ENCODE measurements around the gene COL25A1. TPM values are rescaled to one million over a fixed set of nuclear protein-coding genes. Genes with fewer than 3 reads are reported as not detected.
"Not testable (repeated sequence)": the region's sequence is repeated elsewhere in the genome, so short reads cannot be mapped to it uniquely, and the experiment has no call there.

Gene COL25A1
- total RNA-seq, 1 experiment from 2014 or later = 8.8 TPM

DNA sequence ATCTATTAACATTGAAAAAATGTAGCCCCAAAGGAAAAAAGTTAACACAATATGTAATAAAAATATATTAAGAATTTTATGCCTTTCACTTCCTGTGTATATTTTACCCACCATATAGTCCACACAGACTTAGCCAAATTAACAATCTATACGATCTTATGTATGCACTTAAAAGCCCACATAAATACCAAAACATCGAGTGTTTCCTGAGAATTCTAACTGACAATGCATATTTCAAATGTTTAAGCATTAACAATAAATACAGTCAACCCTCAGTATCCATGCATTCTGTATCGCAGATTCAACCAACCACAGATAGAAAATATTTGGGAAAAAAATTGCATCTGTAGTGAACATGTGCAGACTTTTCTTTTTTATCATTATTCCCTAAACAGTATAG is 226.8 kb downstream of the COL25A1 start:
- no peak for TF ChIP-seq EZH2 (IDR thresholded peaks at IDR 0.05; ENCODE audit: borderline replicate concordance, low read depth, low read length, poor library complexity, severe bottlenecking)
- TF ChIP-seq, protein P1, sequence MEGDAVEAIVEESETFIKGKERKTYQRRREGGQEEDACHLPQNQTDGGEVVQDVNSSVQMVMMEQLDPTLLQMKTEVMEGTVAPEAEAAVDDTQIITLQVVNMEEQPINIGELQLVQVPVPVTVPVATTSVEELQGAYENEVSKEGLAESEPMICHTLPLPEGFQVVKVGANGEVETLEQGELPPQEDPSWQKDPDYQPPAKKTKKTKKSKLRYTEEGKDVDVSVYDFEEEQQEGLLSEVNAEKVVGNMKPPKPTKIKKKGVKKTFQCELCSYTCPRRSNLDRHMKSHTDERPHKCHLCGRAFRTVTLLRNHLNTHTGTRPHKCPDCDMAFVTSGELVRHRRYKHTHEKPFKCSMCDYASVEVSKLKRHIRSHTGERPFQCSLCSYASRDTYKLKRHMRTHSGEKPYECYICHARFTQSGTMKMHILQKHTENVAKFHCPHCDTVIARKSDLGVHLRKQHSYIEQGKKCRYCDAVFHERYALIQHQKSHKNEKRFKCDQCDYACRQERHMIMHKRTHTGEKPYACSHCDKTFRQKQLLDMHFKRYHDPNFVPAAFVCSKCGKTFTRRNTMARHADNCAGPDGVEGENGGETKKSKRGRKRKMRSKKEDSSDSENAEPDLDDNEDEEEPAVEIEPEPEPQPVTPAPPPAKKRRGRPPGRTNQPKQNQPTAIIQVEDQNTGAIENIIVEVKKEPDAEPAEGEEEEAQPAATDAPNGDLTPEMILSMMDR (conservative IDR thresholded peaks at IDR 0.05; ENCODE audit: low read depth, low read length) = no peak
- Histone ChIP-seq H3K36me3 (ENCODE audit: insufficient read depth, low read length, poor library complexity, severe bottlenecking) (no peaks in the 10 kb centered on the region), H3K4me1 (ENCODE audit: insufficient read depth, low read length, poor library complexity, severe bottlenecking) (peaks cover 35% of the 10 kb centered on the region), H3K27me3 (replicated peaks; ENCODE audit: insufficient read depth, low read depth, low read length, poor library complexity) (no peaks in the 10 kb centered on the region), H3K9me3 (ENCODE audit: low read depth, low read length, poor library complexity, severe bottlenecking) (no peaks in the 10 kb centered on the region), H3K4me3 (ENCODE audit: low read depth, low read length, poor library complexity, severe bottlenecking) (no peak overlapping the region), H3K27ac (ENCODE audit: low read depth, low read length, poor library complexity, severe bottlenecking) (no peak overlapping the region)
- intact Hi-C loops (cut with micrococcal nuclease; ENCODE audit: unreplicated experiment) = loop anchor here (10.0 kb wide), 2 partner anchors 131 to 219 kb away; no protein-coding TSS in a partner anchor
- no TSS peak for BruUV-seq (replicated peaks)
- POLR2A ChIA-PET (ENCODE audit: low non-redundant PET) = no interaction called here
- DNase-seq (ENCODE audit: low spot score) = peak; percentile 25
- CTCF ChIA-PET = no interaction called here

DNA sequence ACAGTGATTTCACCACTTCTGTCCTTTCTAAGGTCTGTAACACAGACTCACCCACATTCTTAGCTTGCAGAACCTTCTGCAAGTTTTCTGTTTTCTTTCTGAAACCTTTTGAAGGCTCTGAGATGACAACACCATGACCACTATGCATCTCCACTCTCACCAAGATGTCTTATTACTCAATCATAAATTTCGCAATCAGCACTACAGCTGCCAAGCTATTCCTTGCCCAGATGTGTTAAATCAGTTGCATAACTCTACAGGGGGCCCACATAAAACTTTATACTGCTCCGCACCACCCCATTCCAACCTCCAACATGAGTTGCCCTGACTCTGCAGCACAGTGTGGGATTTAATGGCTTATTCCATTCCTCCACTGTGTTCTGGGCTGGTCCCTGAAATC is 229.9 kb downstream of the COL25A1 start:
- DNase-seq (ENCODE audit: low spot score) = peak; percentile 96
- TF ChIP-seq, protein P1 (conservative IDR thresholded peaks at IDR 0.05; ENCODE audit: low read depth, low read length) = no peak
- TF ChIP-seq EZH2 (IDR thresholded peaks at IDR 0.05; ENCODE audit: borderline replicate concordance, low read depth, low read length, poor library complexity, severe bottlenecking) = no peak
- H3K4me3 ChIP-seq (ENCODE audit: low read depth, low read length, poor library complexity, severe bottlenecking) = no peak overlapping the region
- H3K27ac ChIP-seq (ENCODE audit: low read depth, low read length, poor library complexity, severe bottlenecking) = peak overlapping the region; percentile 8
- BruUV-seq (replicated peaks) = no TSS peak
- ChIA-PET POLR2A (ENCODE audit: low non-redundant PET) (no interaction called here), CTCF (no interaction called here)
- H3K9me3 ChIP-seq (ENCODE audit: low read depth, low read length, poor library complexity, severe bottlenecking) = no peaks in the 10 kb centered on the region
- no peaks in the 10 kb centered on the region for H3K36me3 ChIP-seq (ENCODE audit: insufficient read depth, low read length, poor library complexity, severe bottlenecking)
- intact Hi-C loops (cut with micrococcal nuclease; ENCODE audit: unreplicated experiment) = loop anchor here (10.0 kb wide), 2 partner anchors 128 to 222 kb away; no protein-coding TSS in a partner anchor
- no peaks in the 10 kb centered on the region for H3K27me3 ChIP-seq (replicated peaks; ENCODE audit: insufficient read depth, low read depth, low read length, poor library complexity)
- H3K4me1 ChIP-seq (ENCODE audit: insufficient read depth, low read length, poor library complexity, severe bottlenecking) = peaks cover 30% of the 10 kb centered on the region

DNA sequence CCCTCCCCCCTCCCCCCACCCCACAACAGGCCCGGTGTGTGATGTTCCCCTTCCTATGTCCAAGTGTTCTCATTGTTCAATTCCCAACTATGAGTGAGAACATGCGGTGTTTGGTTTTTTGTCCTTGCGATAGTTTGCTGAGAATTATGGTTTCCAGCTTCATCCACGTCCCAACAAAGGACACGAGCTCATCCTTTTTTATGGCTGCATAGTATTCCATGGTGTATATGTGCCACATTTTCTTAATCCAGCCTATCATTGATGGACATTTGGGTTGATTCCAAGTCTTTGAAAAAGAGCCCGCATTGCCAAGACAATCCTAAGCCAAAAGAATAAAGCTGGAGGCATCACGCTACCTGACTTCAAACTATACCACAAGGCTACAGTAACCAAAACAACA is 231.8 kb downstream of the COL25A1 start:
- BruUV-seq (replicated peaks); H3K27me3 ChIP-seq (replicated peaks; ENCODE audit: insufficient read depth, low read depth, low read length, poor library complexity); POLR2A ChIA-PET (ENCODE audit: low non-redundant PET); H3K9me3 ChIP-seq (ENCODE audit: low read depth, low read length, poor library complexity, severe bottlenecking); CTCF ChIA-PET; H3K27ac ChIP-seq (ENCODE audit: low read depth, low read length, poor library complexity, severe bottlenecking); DNase-seq (ENCODE audit: low spot score); H3K4me3 ChIP-seq (ENCODE audit: low read depth, low read length, poor library complexity, severe bottlenecking); H3K36me3 ChIP-seq (ENCODE audit: insufficient read depth, low read length, poor library complexity, severe bottlenecking): not testable (repeated sequence)
- intact Hi-C loops (cut with micrococcal nuclease; ENCODE audit: unreplicated experiment) = loop anchor here (10.0 kb wide), 2 partner anchors 126 to 224 kb away; no protein-coding TSS in a partner anchor
- peaks cover 31% of the 10 kb centered on the region for H3K4me1 ChIP-seq (ENCODE audit: insufficient read depth, low read length, poor library complexity, severe bottlenecking)

- BruUV-seq (replicated peaks) = no TSS peak
- DNase-seq (ENCODE audit: low spot score) = peak; percentile 39
- no peak overlapping the region for H3K4me3 ChIP-seq (ENCODE audit: low read depth, low read length, poor library complexity, severe bottlenecking)
- H3K27me3 ChIP-seq (replicated peaks; ENCODE audit: insufficient read depth, low read depth, low read length, poor library complexity) = no peaks in the 10 kb centered on the region
- TF ChIP-seq, protein P1 (conservative IDR thresholded peaks at IDR 0.05; ENCODE audit: low read depth, low read length) = no peak
- no peak for TF ChIP-seq EZH2 (IDR thresholded peaks at IDR 0.05; ENCODE audit: borderline replicate concordance, low read depth, low read length, poor library complexity, severe bottlenecking)
- intact Hi-C loops (cut with micrococcal nuclease; ENCODE audit: unreplicated experiment) = no loop called here
- CTCF ChIA-PET = no interaction called here
- POLR2A ChIA-PET (ENCODE audit: low non-redundant PET) = no interaction called here
- H3K4me1 ChIP-seq (ENCODE audit: insufficient read depth, low read length, poor library complexity, severe bottlenecking) = peaks cover 18% of the 10 kb centered on the region
- H3K36me3 ChIP-seq (ENCODE audit: insufficient read depth, low read length, poor library complexity, severe bottlenecking) = no peaks in the 10 kb centered on the region
- no peaks in the 10 kb centered on the region for H3K9me3 ChIP-seq (ENCODE audit: low read depth, low read length, poor library complexity, severe bottlenecking)
- no peak overlapping the region for H3K27ac ChIP-seq (ENCODE audit: low read depth, low read length, poor library complexity, severe bottlenecking)
These were observed 234.8 kb downstream of the COL25A1 start for GRCh38 chr4:109067508-109068235.
